Adrenal gland (tissue), 12 donors: ENCODE results near the gene TNFSF9. TPM values are rescaled to one million over a fixed set of nuclear protein-coding genes. Genes with fewer than 3 reads are reported as not detected.

ENCODE experiments used
- DNase-seq, 7 donors: peaks; one replicate each; pipeline ENCODE4 v3.0.0-alpha.2; 2019 to 2020
- H3K27ac ChIP-seq, 5 donors: fragments of 200-600 bp; sonication (generic) in 4 of 5; 1 replicate in 3 of 5; 2 replicates in 2 of 5; pipeline versions ENCODE4 v1.5.1 to v1.8.0; 2016 to 2020; ENCODE audit warnings: mild to moderate bottlenecking in 1 of 5
- H3K27me3 ChIP-seq: fragments of 200-600 bp; 2 replicates; pipeline ENCODE4 v1.8.0; 2021
- H3K36me3 ChIP-seq, 2 donors: fragments of 200-600 bp; replicated peaks in 1 of 2; 1 replicate in 1 of 2; 2 replicates in 1 of 2; pipeline versions ENCODE4 v1.5.1 to v1.8.0; 2018 to 2022
- H3K4me1 ChIP-seq, 2 donors: fragments of 200-600 bp; replicated peaks in 1 of 2; 1 replicate in 1 of 2; 2 replicates in 1 of 2; pipeline versions ENCODE4 v1.5.1 to v1.8.0; 2018 to 2021
- H3K4me3 ChIP-seq, 4 donors: fragments of 200-600 bp; sonication (generic) in 3 of 4; one replicate each; pipeline ENCODE4 v1.5.1; 2016 to 2018
- H3K9me3 ChIP-seq, 3 donors: fragments of 200-600 bp; sonication (generic) in 1 of 3; replicated peaks in 1 of 3; 1 replicate in 2 of 3; 2 replicates in 1 of 3; pipeline versions ENCODE4 v1.5.1 to v1.8.0; 2016 to 2021
- POLR2A ChIP-seq, 2 donors: fragments of 450-650 bp; IDR thresholded peaks; one replicate each; pipeline ENCODE4 v1.6.1; 2017; ENCODE audit warnings: antibody characterized with exemption in 2 of 2, mild to moderate bottlenecking in 2 of 2, moderate library complexity in 1 of 2
- WGBS, 4 donors: extraction: QIAGEN DNeasy Blood & Tissue Kit in 2 of 4; methylation state at CpG; one replicate each; pipeline versions ENCODE4 v1.1.5 to v1.1.7; 2013 to 2017; 5-methylcytosine and 5-hydroxymethylcytosine counted together
- intact Hi-C, 2 donors: fragments of 100-400 bp; cut with DNase I; formaldehyde crosslinking; loops; one replicate each; pipeline versions ENCODE4 v1.14.1 to v1.15.0; 2022 to 2023
- polyA plus RNA-seq, 3 donors: library from polyadenylated mRNA; stranded (reverse); fragments of 200-250 nt in 2 of 3; fragments of 350-450 nt in 1 of 3; fragmentation: Illumina TruSeq in 1 of 3; extraction: RNeasy Lipid Tissue Mini Kit (QIAGEN cat#74804) in 1 of 3; gene quantifications; one replicate each; pipeline ENCODE4 v1.2.3, GENCODE V29; 2013 to 2014
- total RNA-seq, 9 donors: library from RNA; depleted of rRNA in 4 of 9; stranded (reverse); fragments of >200 nt in 4 of 9; fragments of 120-200 nt in 1 of 9; fragmentation: NEBNext Ultra II Directional in 1 of 9; extraction: Animal tissue kit (Norgen Biotek cat#: 25700) in 1 of 9; gene quantifications; one replicate each; pipeline versions ENCODE4 v1.1.0 to v1.2.4, GENCODE V29; 2013 to 2023
- TF ChIP-seq, protein P1 (sequence below), 6 experiments: fragments of 450-650 bp in 4 of 6; fragments of 200-600 bp in 2 of 6; sonication (generic) in 1 of 6; IDR thresholded peaks; 1 replicate in 5 of 6; 2 replicates in 1 of 6; pipeline versions ENCODE4 v1.5.1 to v1.8.0; 2016 to 2021; ENCODE audit warnings: antibody characterized with exemption in 6 of 6, mild to moderate bottlenecking in 2 of 6, moderate library complexity in 1 of 6
- donor health status: healthy with polysubstance abuse.
- donor health status: Bipolar disorder and iron deficiency.
- donor health status: DM: yes; HTN: yes; CAD: no.
- donor health status: DM: no; HTN: no; CAD: no.
- donor health status: DM: no; HTN: no; CAD: no.
- donor health status: DM: yes; HTN: yes; CAD: no.

TNFSF9 gene
- total and polyA plus RNA-seq, 12 donors = 0.16 to 1.6 (median 0.58) TPM; not detected in 1

DNA sequence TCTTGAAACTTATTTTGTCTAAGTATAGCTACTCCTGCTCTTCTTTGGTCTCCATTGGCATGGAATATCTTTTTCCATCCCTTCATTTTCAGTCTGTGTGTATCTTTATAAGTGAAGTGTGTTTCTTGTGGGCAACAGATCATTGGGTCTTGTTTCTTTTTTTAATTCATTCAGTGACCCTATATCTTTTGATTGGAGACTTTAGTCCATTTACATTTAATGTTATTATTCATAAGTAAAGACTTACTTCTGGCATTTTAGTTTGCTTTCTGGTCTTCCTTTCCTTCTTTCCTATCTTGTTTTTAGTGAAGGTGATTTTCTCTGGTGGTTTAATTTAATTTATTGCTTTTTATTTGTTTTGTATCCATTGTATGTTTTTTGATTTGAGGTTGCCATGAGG, 40.3 kb downstream of the TNFSF9 start:
- Histone ChIP-seq H3K27ac (no peak overlapping the region), H3K36me3 (no peaks in the 10 kb centered on the region), H3K4me1 (no peaks in the 10 kb centered on the region), H3K27me3 (peaks cover 7% of the 10 kb centered on the region), H3K9me3 (no peaks in the 10 kb centered on the region), H3K4me3 (no peak overlapping the region)
- no peak for DNase-seq
- no peak for TF ChIP-seq POLR2A (IDR thresholded peaks at IDR 0.05)
- TF ChIP-seq, protein P1, sequence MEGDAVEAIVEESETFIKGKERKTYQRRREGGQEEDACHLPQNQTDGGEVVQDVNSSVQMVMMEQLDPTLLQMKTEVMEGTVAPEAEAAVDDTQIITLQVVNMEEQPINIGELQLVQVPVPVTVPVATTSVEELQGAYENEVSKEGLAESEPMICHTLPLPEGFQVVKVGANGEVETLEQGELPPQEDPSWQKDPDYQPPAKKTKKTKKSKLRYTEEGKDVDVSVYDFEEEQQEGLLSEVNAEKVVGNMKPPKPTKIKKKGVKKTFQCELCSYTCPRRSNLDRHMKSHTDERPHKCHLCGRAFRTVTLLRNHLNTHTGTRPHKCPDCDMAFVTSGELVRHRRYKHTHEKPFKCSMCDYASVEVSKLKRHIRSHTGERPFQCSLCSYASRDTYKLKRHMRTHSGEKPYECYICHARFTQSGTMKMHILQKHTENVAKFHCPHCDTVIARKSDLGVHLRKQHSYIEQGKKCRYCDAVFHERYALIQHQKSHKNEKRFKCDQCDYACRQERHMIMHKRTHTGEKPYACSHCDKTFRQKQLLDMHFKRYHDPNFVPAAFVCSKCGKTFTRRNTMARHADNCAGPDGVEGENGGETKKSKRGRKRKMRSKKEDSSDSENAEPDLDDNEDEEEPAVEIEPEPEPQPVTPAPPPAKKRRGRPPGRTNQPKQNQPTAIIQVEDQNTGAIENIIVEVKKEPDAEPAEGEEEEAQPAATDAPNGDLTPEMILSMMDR (IDR thresholded peaks at IDR 0.05) = no peak
- intact Hi-C loops = no loop called here

GRCh38 chr19:6572217-6572616, 41.4 kb downstream of the TNFSF9 start:
- no peak overlapping the region for H3K4me3 ChIP-seq
- WGBS, 4 donors = 53 to 69% (median 59%) methylated on average over 1 to 4 of the region's 4 CpGs

GRCh38 chr19:6573350-6573749, 42.5 kb downstream of the TNFSF9 start:
- intact Hi-C loops = no loop called here
- WGBS, 4 donors = 63 to 100% (median 86%) methylated on average over 1 of the region's 1 CpG
- TF ChIP-seq POLR2A (IDR thresholded peaks at IDR 0.05) = no peak
- TF ChIP-seq, protein P1 (IDR thresholded peaks at IDR 0.05) = no peak
- H3K27me3 ChIP-seq = peaks cover 7% of the 10 kb centered on the region
- DNase-seq = no peak
- H3K4me3 ChIP-seq = no peak overlapping the region
- H3K36me3 ChIP-seq = no peaks in the 10 kb centered on the region
- H3K9me3 ChIP-seq = no peaks in the 10 kb centered on the region
- no peaks in the 10 kb centered on the region for H3K4me1 ChIP-seq
- H3K27ac ChIP-seq = no peak overlapping the region

More at GRCh38 chr19:6572217-6572616, 41.4 kb downstream of the TNFSF9 start:
- Histone ChIP-seq H3K27me3 (peaks cover 7% of the 10 kb centered on the region), H3K4me1 (no peaks in the 10 kb centered on the region), H3K27ac (no peak overlapping the region), H3K36me3 (no peaks in the 10 kb centered on the region), H3K9me3 (no peaks in the 10 kb centered on the region)
- intact Hi-C loops = no loop called here
- TF ChIP-seq, protein P1 (IDR thresholded peaks at IDR 0.05) = no peak
- TF ChIP-seq POLR2A (IDR thresholded peaks at IDR 0.05) = no peak
- DNase-seq = peak; percentile 29 to 66 (median 47)

GRCh38 chr19:6576869-6577475, 46.1 kb downstream of the TNFSF9 start:
- Histone ChIP-seq H3K9me3 (no peaks in the 10 kb centered on the region), H3K36me3 (no peaks in the 10 kb centered on the region), H3K4me3 (no peak overlapping the region), H3K27ac (no peak overlapping the region), H3K27me3 (peaks cover 7% of the 10 kb centered on the region), H3K4me1 (no peaks in the 10 kb centered on the region)
- no peak for TF ChIP-seq POLR2A (IDR thresholded peaks at IDR 0.05)
- TF ChIP-seq, protein P1 (IDR thresholded peaks at IDR 0.05) = no peak
- WGBS, 4 donors = 72 to 79% (median 75%) methylated on average over 5 of the region's 5 CpGs
- intact Hi-C loops = no loop called here
- DNase-seq = no peak
